ENCODE data around the gene RNF32. TPM values are rescaled to one million over a fixed set of nuclear protein-coding genes. Genes with fewer than 3 reads are reported as not detected.

RNF32 gene
- polyA plus RNA-seq, 6 donors from 2014 or later, result 1.3 to 3.4 (median 2.8) TPM; not detected in 1

DNA sequence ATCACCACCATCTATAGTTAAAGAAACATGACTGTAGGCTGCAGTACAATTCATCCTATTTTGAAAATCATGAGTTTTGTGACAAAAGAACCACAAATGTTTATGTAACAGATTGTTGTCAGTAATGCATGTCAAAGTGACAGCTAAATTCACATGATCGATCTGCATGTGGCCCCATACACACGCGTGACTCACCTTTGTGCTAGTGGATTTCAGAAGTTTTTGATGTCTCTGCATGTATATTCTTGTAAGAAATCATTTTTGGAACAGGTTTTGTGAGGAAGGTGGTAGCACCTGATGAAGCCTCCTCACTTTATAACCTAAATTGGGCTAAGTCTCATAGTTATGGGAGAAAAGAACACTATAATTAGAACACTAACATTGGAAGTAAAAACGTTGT, 17.1 kb downstream of the RNF32 start:
- H3K4me3 Mint-ChIP-seq, result no peak overlapping the region
- peaks cover 0 to 3% (median 0%) of the 10 kb centered on the region in 3 donors for H3K27me3 Mint-ChIP-seq
- H3K4me1 Mint-ChIP-seq, result peaks cover 0 to 3% (median 0%) of the 10 kb centered on the region in 3 donors
- H3K27ac Mint-ChIP-seq, result peak overlapping the region in 1 of 6 donors; percentile 54
- H3K36me3 Mint-ChIP-seq, result no peaks in the 10 kb centered on the region
- DNase-seq (no peak), ATAC-seq (ENCODE audit: low read depth in 2 of 2) (no peak)
- H3K9me3 Mint-ChIP-seq, result no peaks in the 10 kb centered on the region

DNA sequence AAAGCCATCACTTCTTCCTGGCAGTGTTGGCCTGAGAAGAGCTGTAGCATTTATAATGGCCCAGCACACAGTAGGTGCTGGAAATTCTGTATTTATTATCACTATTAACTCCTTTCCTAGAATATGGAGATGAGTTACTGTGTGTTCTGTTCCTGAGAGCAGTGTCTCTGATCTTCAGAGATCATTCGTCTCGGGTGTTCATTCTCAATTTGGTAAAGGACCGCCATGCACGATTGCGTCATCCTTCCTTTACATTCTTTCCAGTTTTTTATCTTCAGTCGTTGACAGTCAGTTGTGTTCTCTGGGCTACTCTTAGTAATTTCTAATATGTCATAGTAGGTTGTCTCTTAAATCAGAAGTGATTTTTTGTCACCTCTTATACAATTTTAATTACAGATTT, 18.6 kb downstream of the RNF32 start:
- Mint-ChIP-seq H3K4me3 (no peak overlapping the region), H3K27ac (peak overlapping the region in 3 of 6 donors; percentile 7 to 47 (median 14)), H3K36me3 (no peaks in the 10 kb centered on the region), H3K9me3 (no peaks in the 10 kb centered on the region), H3K4me1 (peaks cover 0 to 3% (median 0%) of the 10 kb centered on the region in 3 donors), H3K27me3 (no peaks in the 10 kb centered on the region)
- ATAC-seq (ENCODE audit: low read depth in 2 of 2) (no peak), DNase-seq (no peak)

DNA sequence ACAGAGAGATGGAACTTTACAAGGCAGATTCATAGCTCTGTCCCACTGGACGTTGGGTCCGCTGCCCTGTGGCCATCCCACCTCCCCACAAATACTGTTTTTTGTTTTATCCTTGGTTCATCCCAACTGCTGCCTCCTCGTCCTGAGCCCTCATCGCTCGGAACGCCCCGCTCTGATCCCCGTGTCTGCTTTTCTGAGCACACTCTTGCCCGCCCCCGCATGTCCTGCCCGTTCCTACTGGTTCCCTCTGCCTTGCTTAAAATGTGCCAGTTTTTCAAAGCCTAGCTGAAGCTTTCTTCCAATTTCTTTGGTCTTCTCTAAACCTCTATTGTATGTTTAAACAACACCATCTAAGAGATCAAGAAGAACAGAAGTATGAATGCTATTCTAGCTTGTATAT, 19.4 kb downstream of the RNF32 start:
- no peak for ATAC-seq (ENCODE audit: low read depth in 2 of 2)
- Mint-ChIP-seq H3K27ac (no peak overlapping the region), H3K36me3 (no peaks in the 10 kb centered on the region), H3K27me3 (no peaks in the 10 kb centered on the region), H3K4me1 (peaks cover 0 to 3% (median 0%) of the 10 kb centered on the region in 3 donors), H3K4me3 (no peak overlapping the region), H3K9me3 (no peaks in the 10 kb centered on the region)
- no peak for DNase-seq

DNA sequence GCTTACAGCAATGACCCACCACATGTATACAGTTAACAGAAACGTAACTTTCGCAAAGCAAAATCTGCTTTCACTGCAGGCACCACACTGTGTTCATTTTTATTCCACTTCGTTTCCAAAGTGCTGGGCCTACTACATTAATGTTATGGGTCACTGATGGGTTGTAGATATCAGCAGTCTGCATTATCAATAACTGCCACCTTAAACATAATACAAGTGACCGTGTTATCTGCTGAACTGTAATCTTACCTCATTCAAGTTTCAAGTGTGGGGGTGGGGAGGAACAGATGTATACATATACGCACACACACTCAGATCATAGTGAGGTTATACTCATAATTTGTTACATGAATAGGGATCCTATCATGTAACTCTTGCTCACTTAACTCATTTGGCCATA, 21.1 kb downstream of the RNF32 start:
- no peak for DNase-seq
- Mint-ChIP-seq H3K4me3 (no peak overlapping the region), H3K27ac (no peak overlapping the region), H3K36me3 (no peaks in the 10 kb centered on the region), H3K9me3 (no peaks in the 10 kb centered on the region), H3K27me3 (no peaks in the 10 kb centered on the region), H3K4me1 (peaks cover 0 to 3% (median 0%) of the 10 kb centered on the region in 3 donors)
- no peak for ATAC-seq (ENCODE audit: low read depth in 2 of 2)

DNA sequence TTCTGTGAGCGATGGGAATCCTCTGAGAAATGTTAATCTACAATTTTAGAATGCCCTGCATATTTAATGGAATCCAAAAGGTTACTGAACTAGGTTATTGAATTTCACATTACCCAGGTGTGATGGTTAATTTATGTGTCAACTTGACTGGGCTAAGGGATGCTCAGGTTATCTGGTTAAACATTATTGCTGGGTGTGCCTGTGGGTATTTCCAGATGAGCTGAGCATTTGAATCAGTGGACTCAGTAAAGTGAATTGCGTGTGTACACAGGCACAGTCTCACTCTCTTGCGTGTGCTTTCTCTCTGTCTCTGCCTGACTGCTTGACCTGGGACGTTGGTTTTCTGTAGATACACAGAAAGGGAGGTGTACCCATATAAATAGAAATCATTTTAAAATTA, 21.7 kb downstream of the RNF32 start:
- Mint-ChIP-seq H3K4me3 (no peak overlapping the region), H3K36me3 (no peaks in the 10 kb centered on the region), H3K27me3 (no peaks in the 10 kb centered on the region), H3K9me3 (no peaks in the 10 kb centered on the region), H3K4me1 (peaks cover 0 to 3% (median 0%) of the 10 kb centered on the region in 3 donors), H3K27ac (peak overlapping the region in 1 of 6 donors; percentile 35)
- no peak for DNase-seq
- ATAC-seq (ENCODE audit: low read depth in 2 of 2), result no peak

DNA sequence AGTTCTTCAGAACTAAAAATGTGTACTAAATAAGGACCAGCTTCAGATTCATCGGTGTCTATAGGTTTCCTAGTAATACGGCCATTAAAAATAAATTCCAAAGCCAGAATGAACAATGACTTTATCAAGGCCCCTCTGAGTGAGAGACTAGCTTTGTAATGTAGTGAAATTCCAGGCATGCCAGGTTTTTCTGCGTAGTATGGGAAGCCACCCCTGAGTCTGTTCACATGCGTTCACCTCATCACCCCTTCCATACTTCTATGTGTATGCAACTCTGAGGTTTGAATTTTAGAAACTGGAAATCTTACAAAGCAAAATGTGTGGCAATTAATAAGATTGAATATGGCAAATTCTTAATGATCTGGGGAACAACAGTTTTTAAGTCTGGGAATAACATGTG, 24.5 kb downstream of the RNF32 start:
- Mint-ChIP-seq H3K36me3 (peaks cover 0 to 9% of the 10 kb centered on the region in 2 donors), H3K4me1 (peaks cover 0 to under 1% (median 0%) of the 10 kb centered on the region in 3 donors), H3K4me3 (no peak overlapping the region), H3K27ac (no peak overlapping the region), H3K9me3 (no peaks in the 10 kb centered on the region), H3K27me3 (no peaks in the 10 kb centered on the region)
- ATAC-seq (ENCODE audit: low read depth in 2 of 2) (no peak), DNase-seq (no peak)

DNA sequence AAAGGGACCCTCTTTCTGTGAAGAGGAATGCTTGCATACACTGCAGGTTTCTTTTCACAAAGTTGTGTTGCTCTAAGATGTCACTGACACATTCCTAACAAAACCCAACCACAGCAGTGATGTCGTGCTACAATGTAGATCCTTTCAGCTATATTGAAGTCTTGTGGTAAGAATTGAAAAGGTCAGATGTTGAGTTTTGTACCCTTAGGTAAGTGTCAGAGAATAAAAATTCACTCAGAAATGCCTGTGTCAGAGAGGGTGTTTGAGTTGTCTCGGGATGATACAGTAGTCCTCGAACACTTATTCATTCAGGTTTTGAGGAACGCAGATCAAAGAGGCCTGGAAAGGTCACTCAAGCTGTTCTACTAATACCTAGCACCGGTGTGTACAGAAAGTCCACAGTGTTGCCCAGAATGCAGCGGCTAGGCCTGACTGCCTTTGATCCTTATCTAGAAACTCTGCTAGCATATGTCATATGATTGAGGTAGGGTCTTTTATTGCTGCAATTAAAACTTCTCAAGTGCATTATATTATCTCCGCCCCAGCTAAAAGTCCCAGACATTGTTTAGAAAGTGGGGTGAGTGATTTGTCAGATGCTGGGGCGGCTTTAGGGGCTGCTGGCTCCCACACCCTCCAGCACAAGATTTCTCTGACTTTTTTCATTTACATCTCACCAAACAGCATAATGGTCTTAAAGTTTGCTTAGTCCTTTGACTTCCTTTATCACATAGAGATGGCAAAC, 26.0 kb downstream of the RNF32 start:
- Mint-ChIP-seq H3K9me3 (no peaks in the 10 kb centered on the region), H3K4me1 (no peaks in the 10 kb centered on the region), H3K36me3 (peaks cover 5 to 18% of the 10 kb centered on the region in 2 donors), H3K4me3 (no peak overlapping the region), H3K27ac (peak overlapping the region in 1 of 6 donors; percentile 24), H3K27me3 (no peaks in the 10 kb centered on the region)
- ATAC-seq (ENCODE audit: low read depth in 2 of 2) (no peak), DNase-seq (no peak)

DNA sequence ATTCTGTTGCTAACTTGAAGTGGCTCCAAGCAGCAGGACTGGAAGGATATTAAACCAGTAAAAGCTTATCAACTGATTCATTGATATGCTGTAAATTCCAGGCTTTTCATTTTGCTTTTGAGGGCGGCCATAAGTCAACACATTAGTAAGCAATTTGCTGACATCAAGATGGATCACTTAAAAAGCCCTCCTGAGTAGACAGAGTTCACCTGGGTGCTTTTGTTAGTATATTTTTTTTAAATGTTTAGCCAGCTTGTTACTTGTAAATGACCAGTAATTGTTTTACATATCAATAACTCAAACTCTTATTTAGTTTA, 26.5 kb downstream of the RNF32 start:
- H3K27ac Mint-ChIP-seq, result peak overlapping the region in 1 of 6 donors; percentile 24
- peaks cover 5 to 18% of the 10 kb centered on the region in 2 donors for H3K36me3 Mint-ChIP-seq
- ATAC-seq (ENCODE audit: low read depth in 2 of 2), result no peak
- no peaks in the 10 kb centered on the region for H3K9me3 Mint-ChIP-seq
- no peak overlapping the region for H3K4me3 Mint-ChIP-seq
- H3K4me1 Mint-ChIP-seq, result no peaks in the 10 kb centered on the region
- H3K27me3 Mint-ChIP-seq, result no peaks in the 10 kb centered on the region
- no peak for DNase-seq

DNA sequence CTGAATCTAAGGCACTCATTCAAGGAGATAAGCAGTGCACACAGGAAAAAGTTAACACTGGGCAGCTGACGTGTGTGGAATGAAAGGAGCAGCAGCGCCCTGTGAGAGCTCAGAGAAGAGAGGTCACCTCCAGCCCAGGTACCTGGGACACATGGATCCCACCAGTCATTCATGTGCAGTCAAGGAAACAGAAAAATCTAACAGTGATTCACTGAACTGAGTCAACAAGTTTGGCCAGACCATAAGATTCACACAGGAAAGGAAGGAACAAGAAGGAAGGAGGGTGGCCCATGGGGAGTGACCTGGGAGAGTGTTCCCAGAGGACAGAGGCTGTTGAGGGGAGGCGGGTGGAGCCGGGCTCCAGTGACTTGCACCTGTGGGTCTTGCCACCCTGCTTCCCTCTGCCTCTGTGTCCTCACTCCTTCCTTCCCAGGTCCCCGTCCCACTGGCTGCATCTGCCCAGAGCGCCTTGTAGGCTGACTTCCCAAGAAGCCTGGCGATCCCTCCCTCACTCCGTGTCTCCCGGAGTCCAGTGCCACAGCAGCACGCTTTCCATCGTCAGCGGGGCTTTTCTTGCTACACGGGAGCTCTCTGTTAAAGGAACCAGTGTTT, 27.7 kb downstream of the RNF32 start:
- no peaks in the 10 kb centered on the region for H3K4me1 Mint-ChIP-seq
- H3K27me3 Mint-ChIP-seq, result no peaks in the 10 kb centered on the region
- no peaks in the 10 kb centered on the region for H3K9me3 Mint-ChIP-seq
- DNase-seq (no peak), ATAC-seq (ENCODE audit: low read depth in 2 of 2) (no peak)
- H3K4me3 Mint-ChIP-seq, result no peak overlapping the region
- peaks cover 5 to 18% of the 10 kb centered on the region in 2 donors for H3K36me3 Mint-ChIP-seq
- peak overlapping the region in 1 of 6 donors; percentile 70 for H3K27ac Mint-ChIP-seq

DNA sequence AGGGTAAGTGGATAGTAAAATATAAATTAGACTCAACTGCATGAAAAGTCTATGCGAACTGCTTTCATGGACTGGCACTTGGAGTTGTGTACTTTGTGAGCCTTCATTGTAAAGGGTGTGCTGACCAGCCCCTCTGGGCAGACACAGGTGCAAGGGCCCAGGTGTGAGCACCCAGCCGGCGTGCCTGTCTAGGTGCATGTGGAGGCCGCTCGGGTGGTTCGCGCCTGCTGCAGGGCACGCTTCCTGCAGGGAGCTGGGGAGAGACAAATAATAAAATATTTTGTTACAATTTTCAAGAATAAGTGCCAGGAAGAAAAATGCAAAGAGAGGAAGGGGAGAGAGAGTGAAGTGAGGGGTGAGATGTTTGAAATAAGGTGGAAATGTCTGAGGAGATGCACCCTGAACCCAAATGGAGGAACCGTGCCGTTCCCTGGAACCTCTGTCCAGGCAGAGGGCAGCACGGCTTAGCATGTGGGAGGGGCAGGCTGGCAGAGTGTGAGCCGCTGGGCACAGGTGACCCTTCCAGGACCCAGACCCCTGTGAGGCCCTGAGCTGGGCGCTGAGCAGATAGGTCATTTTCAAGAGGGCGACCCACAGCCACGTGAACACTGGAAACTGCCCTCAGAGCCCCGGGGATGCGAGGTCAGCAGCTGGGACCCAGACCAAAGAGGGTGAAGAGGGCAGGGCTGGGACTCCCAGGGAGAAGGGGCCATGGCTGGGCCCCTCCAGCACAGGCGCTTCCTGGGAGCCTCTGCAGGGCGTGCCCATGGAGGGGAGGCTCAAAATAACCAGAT, 28.7 kb downstream of the RNF32 start:
- DNase-seq (no peak), ATAC-seq (ENCODE audit: low read depth in 2 of 2) (no peak)
- H3K9me3 Mint-ChIP-seq, result no peaks in the 10 kb centered on the region
- H3K4me3 Mint-ChIP-seq, result no peak overlapping the region
- H3K27ac Mint-ChIP-seq, result no peak overlapping the region
- H3K36me3 Mint-ChIP-seq, result peaks cover 5 to 18% of the 10 kb centered on the region in 2 donors
- no peaks in the 10 kb centered on the region for H3K4me1 Mint-ChIP-seq
- no peaks in the 10 kb centered on the region for H3K27me3 Mint-ChIP-seq

DNA sequence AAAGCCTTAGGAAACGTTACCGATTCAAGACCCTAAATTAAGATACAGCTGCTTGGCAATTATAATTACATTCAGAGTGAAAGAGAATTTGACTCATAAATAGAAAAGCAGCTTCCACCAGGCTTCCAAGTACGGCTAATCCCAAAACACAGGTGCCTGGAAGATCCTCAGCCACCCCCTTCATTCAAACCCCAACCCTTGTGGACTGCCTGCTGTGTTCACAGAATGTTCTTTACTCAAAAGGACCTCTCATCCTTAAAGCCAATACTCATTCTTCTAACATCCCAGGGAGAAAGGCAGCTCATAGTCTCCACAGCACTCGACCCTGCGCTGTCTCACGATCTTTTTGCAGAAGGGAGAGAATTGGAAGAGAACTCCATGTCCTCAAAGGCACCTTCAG, 32.9 kb downstream of the RNF32 start:
- H3K27me3 Mint-ChIP-seq, result no peaks in the 10 kb centered on the region

DNA sequence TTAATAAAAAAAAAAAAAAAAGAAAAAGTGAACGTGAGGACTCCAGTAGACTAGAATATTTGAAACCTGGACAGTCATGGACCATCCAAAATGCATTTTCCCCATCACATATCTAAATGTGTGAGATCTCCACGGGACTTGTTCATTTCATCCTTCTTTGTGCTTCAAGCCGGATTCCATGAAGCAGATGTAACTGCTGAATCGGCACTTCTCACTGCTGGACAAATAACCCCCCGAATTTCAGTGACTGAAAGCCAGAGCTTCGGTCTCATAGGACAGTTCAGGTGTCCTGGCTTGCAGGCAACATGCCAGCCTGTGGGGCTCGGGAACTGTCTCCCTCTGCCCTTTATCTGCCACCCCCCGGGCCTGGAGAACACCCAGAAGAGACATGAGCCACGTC, 33.3 kb downstream of the RNF32 start:
- Mint-ChIP-seq H3K9me3 (no peaks in the 10 kb centered on the region), H3K27ac (no peak overlapping the region), H3K4me3 (no peak overlapping the region), H3K36me3 (peaks cover 28% of the 10 kb centered on the region in 2 donors), H3K27me3 (no peaks in the 10 kb centered on the region), H3K4me1 (no peaks in the 10 kb centered on the region)
- ATAC-seq (ENCODE audit: low read depth in 2 of 2), result no peak
- DNase-seq, result no peak

More for the DNA sequence above, 32.9 kb downstream of the RNF32 start:
- ATAC-seq (ENCODE audit: low read depth in 2 of 2) (no peak), DNase-seq (no peak)
- Mint-ChIP-seq H3K4me3 (no peak overlapping the region), H3K4me1 (no peaks in the 10 kb centered on the region), H3K27ac (no peak overlapping the region), H3K9me3 (no peaks in the 10 kb centered on the region), H3K36me3 (peaks cover 24 to 28% of the 10 kb centered on the region in 2 donors)

DNA sequence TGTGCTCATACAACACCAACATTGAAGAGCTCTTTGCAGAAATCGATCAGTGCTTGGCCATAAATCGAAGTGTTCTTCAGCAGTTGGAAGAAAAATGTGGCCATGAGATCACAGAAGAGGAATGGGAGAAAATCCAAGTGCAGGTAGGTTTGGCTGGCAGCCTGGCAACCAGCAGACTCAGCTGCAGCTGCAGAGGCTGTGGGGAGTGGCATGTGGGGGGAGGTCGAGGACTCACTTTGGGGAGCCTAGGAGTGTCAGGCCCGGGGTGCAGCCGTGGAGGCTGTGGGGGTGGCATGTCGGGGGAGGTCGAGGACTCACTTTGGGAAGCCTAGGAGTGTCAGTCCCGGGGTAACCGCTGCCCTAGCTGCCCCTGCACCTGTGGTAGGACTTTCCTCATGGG, 35.1 kb downstream of the RNF32 start:
- Mint-ChIP-seq H3K4me1 (no peaks in the 10 kb centered on the region), H3K27ac (peak overlapping the region in 2 of 6 donors; percentile 53 to 69), H3K9me3 (no peaks in the 10 kb centered on the region), H3K27me3 (no peaks in the 10 kb centered on the region), H3K4me3 (no peak overlapping the region), H3K36me3 (peaks cover 24 to 25% of the 10 kb centered on the region in 2 donors)
- DNase-seq (no peak), ATAC-seq (ENCODE audit: low read depth in 2 of 2) (no peak)

DNA sequence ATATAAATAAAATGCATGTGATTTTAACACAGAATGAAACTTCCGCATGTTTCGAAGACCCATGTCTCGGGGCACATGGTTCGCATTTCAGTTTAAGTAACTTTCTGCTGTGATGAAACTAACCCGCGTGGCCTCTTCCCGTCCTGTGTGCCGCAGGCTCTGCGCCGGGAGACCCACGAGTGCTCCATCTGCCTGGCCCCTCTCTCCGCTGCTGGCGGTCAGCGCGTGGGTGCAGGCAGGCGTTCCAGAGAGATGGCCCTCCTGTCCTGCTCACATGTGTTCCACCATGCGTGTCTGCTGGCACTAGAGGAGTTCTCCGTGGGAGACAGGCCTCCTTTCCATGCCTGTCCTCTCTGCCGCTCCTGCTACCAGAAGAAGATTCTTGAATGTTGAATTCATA, 35.7 kb downstream of the RNF32 start:
- Mint-ChIP-seq H3K4me1 (no peaks in the 10 kb centered on the region), H3K27ac (no peak overlapping the region), H3K4me3 (no peak overlapping the region), H3K27me3 (no peaks in the 10 kb centered on the region), H3K36me3 (peaks cover 19 to 24% of the 10 kb centered on the region in 2 donors), H3K9me3 (no peaks in the 10 kb centered on the region)
- ATAC-seq (ENCODE audit: low read depth in 2 of 2) (no peak), DNase-seq (no peak)
